NCI-H2227 (cell line): ENCODE data around the gene APMAP.

Experiments used
- DNase-seq: peaks from one replicate; lab custom pipeline; 2025; ENCODE audit not compliant: unreplicated experiment; lab: John Stamatoyannopoulos, UW

APMAP gene

DNA sequence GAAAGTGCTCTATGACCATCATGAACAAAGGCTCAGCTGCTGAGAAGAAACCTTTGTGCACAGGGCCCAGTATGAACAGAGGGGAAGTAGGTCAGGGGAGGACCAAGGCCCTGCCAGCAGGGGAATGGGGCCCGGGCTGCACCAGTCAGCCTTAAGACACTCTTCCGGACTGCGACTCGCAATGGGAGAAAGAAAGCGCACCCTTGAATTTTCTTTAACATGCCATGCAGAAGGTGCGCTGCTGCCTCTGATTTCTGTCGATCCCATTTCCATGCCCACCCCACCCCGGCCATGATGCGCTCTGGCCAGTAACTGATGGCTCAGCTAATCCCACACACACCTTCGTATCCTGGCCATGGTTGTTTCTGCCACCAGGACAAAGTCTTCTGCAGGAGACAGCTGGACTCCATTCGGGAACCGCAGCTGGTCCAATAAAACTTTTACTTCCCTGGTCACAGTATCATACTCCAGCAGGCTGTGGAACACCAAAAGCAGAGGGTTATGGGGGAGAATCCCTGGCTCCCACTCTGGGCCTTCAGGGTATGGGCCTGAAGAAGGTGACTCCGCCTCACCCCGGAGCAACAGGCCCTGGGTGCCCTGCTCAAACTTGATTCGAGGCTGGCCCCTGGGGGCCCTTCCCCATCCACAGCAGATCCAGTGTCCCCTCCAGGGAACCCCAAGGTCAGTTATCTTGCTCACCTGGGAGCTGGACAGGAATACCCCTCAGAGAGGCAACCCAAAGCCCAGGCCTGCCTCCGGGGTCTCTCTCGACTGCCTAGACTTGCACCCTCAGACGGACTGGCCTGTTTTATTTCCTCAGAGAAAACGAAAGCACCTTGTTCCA, 23.1 kb downstream of the APMAP start:
- DNase-seq: no peak

DNA sequence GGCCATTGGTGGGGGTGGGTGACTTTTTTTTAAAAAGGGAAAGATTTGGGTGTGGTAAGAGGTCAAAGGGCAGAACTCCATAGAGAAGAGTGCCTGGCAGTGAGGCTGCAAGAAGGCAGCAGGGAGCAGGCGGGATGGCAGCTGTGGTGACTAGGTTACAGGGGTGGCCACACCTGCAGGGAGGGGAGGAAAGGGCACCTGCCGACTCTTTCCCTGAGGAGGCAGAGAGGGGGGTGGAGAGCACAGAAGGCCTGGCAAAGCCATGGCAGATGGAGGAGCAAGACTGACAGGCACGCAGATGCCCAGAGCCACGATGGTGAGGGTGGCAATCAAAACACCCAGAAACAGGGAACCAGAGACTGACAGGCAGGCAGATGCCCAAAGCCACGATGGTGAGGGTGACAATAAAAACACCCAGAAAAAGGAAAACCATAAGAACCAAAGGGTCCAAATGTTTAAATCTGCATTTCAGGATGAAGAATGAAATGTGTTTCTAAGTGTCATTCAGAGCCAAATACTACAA, 24.2 kb downstream of the APMAP start:
- DNase-seq: no peak

DNA sequence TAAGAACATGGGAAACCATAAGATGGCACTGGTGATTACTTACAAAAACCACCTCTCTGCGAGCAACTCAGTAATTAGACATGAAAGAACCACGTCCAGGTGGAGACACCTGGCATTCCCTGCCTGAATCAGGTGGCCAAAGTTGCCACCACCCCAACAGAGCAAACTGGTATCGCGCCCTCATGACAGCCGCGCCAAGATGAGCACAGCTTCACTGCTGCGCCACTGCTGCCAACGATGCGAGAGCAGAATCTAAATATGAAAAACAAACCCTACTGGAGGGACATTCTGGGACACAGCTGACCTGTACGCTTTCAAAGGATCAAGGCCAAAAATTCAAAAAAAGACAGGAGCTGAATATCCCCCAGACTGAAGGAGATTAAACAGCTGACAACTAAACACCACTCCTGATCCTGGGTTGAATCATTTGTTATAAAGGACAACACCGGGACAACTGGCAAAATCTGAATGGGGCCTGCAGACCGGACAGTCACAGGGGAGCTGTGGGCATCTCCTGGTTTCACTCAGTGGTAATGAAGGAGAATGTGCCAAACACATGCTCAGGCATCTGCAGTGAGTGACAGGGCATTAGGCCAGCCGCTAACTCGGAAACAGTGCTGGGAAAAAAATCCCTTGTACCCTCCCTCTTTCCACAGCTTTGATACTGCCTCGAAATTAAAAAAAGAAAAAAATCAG, 26.1 kb downstream of the APMAP start:
- no peak for DNase-seq

- no peak for DNase-seq
These were observed 27.3 kb downstream of the APMAP start for GRCh38 chr20:24965065-24965919.

GRCh38 chr20:24964506-24964840, 28.1 kb downstream of the APMAP start:
- no peak for DNase-seq

- DNase-seq: no peak
These were observed 28.7 kb downstream of the APMAP start for GRCh38 chr20:24963672-24964505.

- DNase-seq: no peak
These were observed 30.0 kb downstream of the APMAP start for GRCh38 chr20:24962510-24962909.

DNA sequence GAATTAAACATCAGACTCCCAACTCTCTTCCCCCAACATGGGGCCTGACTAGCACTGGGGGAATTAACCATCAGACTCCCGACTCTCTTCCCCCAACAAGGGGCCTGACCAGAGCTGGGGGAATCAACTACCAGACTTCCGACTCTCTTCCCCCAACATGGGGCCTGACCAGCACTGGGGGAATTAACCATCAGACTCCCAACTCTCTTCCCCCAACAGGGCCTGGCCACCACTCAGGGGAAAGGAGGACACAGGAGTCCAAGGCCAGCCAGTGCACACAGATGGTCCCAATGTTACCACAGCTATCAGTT, 30.4 kb downstream of the APMAP start:
- no peak for DNase-seq

DNA sequence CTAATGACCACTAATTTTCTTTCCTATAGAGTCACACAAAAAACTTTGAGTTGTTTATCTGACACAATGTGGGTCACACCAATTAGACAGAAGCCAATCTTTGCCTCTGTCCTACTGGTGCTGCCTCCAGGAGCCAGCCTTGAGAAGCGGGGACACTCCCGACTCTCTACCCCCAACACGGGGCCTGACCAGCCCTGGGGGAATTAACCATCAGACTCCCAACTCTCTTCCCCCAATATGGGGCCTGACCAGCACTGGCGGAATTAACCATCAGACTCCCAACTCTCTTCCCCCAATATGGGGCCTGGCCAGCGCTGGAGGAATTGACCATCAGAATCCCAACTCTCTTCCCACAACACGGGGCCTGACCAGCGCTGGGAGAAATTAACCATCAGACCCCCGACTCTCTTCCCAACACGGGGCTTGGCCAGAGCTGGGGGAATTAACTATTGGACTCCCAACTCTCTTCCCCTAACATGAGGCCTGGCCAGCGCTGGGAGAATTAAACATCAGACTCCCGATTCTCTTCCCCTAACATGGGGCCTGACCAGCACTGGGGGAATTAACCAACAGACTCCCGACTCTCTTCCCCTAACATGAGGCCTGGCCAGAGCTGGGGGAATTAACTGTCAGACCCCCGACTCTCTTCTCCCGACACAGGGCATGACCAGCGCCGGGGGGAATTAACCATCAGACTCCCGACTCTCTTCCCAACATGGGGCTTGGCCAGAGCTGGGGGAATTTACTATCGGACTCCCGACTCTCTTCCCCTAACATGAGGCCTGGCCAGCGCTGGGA, 31.0 kb downstream of the APMAP start:
- DNase-seq: no peak

DNA sequence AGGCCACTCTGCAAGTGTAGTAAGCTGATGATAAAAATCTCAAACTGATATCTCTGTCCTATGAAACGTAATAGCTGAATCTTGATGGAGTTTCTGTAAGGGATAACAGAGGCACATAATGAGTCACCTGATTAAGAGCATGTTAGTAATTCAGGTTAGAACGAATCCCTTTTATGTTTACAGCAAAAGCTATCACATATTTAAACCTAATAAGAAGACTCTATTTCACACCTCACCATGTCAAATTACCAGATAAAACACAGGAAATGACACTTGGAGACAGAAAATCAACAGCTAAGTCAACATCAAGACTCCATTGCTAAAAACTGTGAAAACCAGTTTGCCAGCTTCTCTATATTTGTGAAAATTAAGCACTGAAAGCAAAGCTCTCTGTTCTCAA, 31.7 kb downstream of the APMAP start:
- DNase-seq: no peak

GRCh38 chr20:24960302-24960801, 32.2 kb downstream of the APMAP start:
- DNase-seq: no peak

- DNase-seq: no peak
These were observed 32.8 kb downstream of the APMAP start for GRCh38 chr20:24959591-24960301.

- no peak for DNase-seq
These were observed 33.8 kb downstream of the APMAP start for GRCh38 chr20:24958506-24959385.

DNA sequence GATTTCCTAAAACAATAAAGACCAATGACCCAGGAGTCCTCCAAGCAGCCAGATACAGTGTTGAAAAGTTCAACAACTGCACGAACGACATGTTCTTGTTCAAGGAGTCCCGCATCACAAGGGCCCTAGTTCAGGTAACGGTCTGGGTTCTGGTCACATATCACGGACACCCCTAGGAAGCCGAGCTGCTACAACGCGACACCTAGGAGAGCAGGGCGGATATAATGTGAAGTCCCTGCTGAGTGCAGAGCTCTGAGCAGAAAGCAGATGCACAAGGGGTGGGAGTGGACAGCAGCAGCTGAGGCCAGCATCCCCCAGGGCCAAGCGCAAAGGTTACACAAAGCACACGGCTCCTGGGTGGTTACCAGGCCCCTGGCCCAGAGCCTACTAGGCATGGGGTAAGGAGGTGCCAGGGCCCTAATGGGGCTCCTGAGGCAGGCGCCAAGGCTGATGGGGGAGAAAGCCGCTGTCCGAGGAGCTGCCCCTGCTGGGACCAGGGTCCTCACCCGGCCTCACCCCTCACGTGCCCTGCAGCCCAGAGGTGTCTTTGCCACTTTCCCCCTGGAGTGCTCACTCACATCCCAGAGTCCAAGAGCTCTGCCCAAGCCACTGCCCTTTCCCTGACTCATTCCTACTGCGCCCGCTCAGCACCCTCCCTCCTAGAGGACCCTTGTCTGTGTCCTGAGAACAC, 35.1 kb downstream of the APMAP start:
- no peak for DNase-seq

DNA sequence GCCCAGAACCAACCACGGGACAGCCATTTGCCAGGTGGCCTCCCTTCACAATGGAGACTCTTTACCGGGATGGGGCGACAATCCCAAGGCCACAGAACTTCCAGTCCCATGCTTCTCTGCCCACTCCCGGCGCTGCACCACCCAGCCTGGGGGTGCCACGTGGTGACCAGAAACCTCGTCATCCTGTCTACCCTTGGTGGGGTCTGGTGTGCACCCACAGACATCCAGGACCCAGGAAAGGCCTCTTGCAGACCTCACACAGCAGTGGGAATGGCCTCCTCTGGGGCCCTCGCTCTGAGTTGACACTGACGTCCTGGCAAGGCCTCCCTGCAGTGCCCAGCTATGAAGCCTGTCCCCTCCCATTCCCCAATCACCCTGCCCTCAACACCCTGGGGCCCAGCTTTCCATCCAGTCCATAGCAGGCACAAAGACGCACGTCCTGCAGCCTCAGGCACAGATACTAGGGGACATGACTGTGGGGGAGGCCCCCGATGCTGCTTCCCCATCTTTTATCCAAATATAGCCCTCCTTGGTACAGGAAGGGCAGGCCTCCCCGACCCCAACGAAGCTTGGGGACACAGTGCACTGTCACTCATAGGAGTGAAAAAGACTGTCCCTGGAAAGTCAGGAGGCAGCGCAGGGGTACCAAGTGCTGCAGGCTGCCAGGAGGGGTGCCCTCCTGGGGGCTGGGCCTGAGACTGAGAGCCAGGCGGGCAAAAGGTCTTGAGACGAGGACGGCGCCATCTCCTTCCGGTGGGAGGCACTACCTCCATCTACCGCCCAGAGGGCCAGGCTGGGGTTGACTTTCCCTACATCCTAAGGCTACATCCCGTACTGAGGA, 36.3 kb downstream of the APMAP start:
- no peak for DNase-seq

GRCh38 chr20:24955045-24955444, 37.5 kb downstream of the APMAP start:
- no peak for DNase-seq

DNA sequence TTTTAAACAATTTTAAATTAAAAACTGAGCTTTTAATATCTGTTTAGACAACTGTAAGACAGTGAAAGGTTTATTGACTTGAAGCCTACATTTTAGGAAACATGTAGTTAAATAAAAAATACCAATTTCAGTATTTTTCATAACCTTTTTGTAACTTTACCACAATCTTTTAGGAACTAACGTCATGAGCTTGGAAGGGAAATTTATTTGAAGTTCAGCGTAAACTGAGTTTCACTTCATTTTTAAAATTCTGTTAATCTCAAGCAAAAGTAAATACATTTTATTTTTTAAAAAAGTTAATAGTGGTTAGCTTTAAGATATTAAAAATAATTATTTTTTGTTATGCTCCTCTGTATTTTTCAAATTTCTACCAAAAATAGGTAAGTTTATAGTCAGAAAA, 38.0 kb downstream of the APMAP start:
- no peak for DNase-seq
